ENCODE data around the gene AREG. TPM values are rescaled to one million over a fixed set of nuclear protein-coding genes. Genes with fewer than 3 reads are reported as not detected.

Gene AREG
- total and polyA plus RNA-seq, 9 of the 15 experiments (the other 6 are each of a cell fraction or from before 2014, with no cell fraction given): 1.4 to 7.7 (median 5.4) TPM

DNA sequence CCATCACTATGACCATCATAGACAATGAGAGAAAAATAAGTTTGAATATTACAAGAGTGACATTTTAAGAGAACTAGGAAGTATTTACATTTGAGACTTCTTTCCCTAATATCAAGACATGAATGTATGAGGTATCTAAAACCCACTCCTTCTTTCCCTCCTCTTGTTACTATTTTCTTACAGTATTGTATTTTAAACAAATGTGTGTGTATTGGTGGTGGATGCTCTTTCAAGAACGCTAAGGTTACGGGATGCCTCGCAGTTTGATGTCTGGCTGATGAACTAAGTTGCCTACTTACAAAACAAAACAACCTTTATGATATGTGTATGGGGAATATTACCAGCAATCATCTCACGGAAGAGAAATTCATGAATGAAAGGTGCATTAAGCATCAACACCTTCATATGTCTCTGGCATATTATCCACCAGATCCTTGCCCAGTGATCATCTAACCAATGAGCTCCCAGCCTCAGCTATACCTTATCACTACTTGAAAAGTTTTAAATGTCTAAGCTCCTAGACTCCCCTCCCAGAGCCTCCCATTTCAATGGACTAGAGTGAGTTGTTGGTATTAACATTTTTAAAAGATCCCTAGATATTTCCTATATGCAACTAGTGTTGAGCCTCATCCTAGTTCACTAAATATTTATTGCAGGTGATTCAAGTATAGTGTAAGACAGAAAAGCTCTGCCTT lies 10.6 kb downstream of the AREG start:
- POLR2A ChIA-PET: no interaction called here
- TF ChIP-seq HNRNPUL1 (IDR thresholded peaks at IDR 0.05; ENCODE audit: low read length) (no peak), ZNF668 (CRISPR knock-in tag; IDR thresholded peaks at IDR 0.05) (no peak), ILF3 (IDR thresholded peaks at IDR 0.05; ENCODE audit: borderline replicate concordance) (no peak), KLF10 (CRISPR knock-in tag; IDR thresholded peaks at IDR 0.05) (no peak), PHB (CRISPR knock-in tag; IDR thresholded peaks at IDR 0.05) (no peak), HNRNPLL (IDR thresholded peaks at IDR 0.05; ENCODE audit: low read depth, low read length, poor library complexity, severe bottlenecking) (no peak), ZNF121 (CRISPR knock-in tag; conservative IDR thresholded peaks at IDR 0.05) (no peak), CHD1 (IDR thresholded peaks at IDR 0.05; ENCODE audit: low read length) (no peak), TGIF2 (CRISPR knock-in tag; IDR thresholded peaks at IDR 0.05) (no peak), ZNF212 (CRISPR knock-in tag; IDR thresholded peaks at IDR 0.05) (no peak), FOS (IDR thresholded peaks at IDR 0.05; ENCODE audit: extremely low read depth, insufficient read length) (no peak), ZNF224 (CRISPR knock-in tag; IDR thresholded peaks at IDR 0.05) (no peak), NFIX (CRISPR knock-in tag; IDR thresholded peaks at IDR 0.05; ENCODE audit: low read depth) (no peak)
- TF ChIP-seq, protein P1, sequence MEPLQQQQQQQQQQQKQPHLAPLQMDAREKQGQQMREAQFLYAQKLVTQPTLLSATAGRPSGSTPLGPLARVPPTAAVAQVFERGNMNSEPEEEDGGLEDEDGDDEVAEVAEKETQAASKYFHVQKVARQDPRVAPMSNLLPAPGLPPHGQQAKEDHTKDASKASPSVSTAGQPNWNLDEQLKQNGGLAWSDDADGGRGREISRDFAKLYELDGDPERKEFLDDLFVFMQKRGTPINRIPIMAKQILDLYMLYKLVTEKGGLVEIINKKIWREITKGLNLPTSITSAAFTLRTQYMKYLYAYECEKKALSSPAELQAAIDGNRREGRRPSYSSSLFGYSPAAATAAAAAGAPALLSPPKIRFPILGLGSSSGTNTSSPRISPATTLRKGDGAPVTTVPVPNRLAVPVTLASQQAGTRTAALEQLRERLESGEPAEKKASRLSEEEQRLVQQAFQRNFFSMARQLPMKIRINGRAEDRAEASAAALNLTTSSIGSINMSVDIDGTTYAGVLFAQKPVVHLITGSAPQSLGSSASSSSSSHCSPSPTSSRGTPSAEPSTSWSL (CRISPR knock-in tag; IDR thresholded peaks at IDR 0.05; ENCODE audit: borderline replicate concordance): no peak
- TF ChIP-seq, protein P2, sequence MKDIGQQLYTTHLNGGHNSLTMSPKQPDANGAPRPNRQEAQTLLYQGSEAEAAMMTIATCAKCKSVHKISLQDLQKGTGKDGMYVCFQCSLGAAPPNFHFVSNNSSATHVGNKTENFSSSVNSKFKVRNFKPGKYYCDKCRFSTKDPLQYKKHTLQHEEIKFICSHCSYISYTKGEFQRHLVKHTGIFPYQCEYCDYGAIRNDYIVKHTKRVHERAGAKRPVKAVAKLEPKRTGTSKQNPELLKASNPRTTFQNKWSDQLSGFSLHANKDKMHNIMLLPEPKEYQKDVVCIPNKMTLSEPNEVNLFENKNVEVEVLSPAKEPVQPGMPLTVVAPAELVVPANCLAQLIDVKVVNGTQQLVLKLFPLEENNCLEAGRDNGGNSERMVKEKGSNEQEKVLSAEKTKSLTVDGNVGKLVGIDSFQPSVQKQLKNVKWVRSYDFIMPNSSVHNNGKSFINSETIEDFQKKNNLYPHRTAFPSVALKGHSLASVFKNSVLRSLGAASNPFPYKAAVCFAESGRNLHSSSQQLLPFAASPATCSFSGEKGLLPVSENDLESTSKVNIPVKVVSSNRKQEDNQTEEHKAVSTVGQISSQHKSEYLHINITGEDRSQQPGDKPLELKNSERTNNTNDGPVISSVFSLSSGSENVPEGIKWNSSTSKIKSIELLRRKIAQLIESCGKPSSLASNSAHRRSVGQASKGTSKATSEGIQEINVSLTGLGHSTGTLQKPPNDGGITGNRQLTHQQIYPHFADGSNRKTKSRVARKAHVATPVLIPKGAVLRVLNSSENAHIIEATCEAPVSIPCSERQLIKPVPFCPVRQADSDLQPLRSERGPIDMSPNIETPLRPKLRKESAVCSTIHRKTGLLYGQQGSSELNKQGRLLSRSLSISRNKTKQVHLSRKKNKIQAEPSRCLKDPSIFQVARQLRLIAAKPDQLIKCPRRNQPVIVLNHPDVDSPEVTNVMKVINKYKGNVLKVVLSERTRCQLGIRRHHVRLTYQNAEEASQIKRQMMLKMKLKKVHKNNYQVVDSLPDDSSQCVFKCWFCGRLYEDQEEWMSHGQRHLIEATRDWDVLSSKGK (CRISPR knock-in tag; IDR thresholded peaks at IDR 0.05): no peak
- Histone ChIP-seq H4K20me1 (replicated peaks; ENCODE audit: control insufficient read depth, insufficient read depth, low read length) (no peaks in the 10 kb centered on the region), H3K4me2 (ENCODE audit: insufficient read depth, low read length) (no peak overlapping the region), H3K9ac (ENCODE audit: insufficient read depth in 1 of 2, low read depth in 2 of 2, low read length in 2 of 2) (no peak overlapping the region), H3K4me3 (no peak overlapping the region), H3K9me1 (ENCODE audit: control insufficient read depth, insufficient read depth, low read length) (no peaks in the 10 kb centered on the region), H3K36me3 (ENCODE audit: control insufficient read depth, insufficient read depth, low read length) (peaks cover 7% of the 10 kb centered on the region; the same call in 1 of the 3 replicates), H3K79me2 (ENCODE audit: control insufficient read depth, insufficient read depth, low read length) (no peaks in the 10 kb centered on the region), H3K4me1 (replicated peaks in 1 of 2; ENCODE audit: control insufficient read depth in 2 of 2, insufficient read depth in 2 of 2, low read length in 2 of 2) (peaks cover 5 to 23% of the 10 kb centered on the region in 2 experiments; a peak in 3 of 5 replicates), H3K9me3 (replicated peaks; ENCODE audit: control insufficient read depth, insufficient read depth, low read depth, low read length) (no peaks in the 10 kb centered on the region), H3K27ac (ENCODE audit: extremely low read depth, low read depth, low read length) (no peak overlapping the region), H2AFZ (ENCODE audit: low read depth, low read length) (no peak overlapping the region), H3K27me3 (ENCODE audit: control insufficient read depth in 2 of 2, insufficient read depth in 2 of 2, low read length in 2 of 2) (no peaks in the 10 kb centered on the region)
- in situ Hi-C loops (cut with MboI): loop anchor here (5.0 kb wide), 1 partner anchor 73 kb away; no protein-coding TSS in a partner anchor
- DNase-seq (ENCODE audit: extremely low read depth in 1 of 4, low spot score in 3 of 4) (no peak), FAIRE-seq (no peak), ATAC-seq (no peak)
- WGBS (ENCODE audit: insufficient coverage, low coverage, missing lambda C conversion rate): 98% methylated on average over 4 of the region's 4 CpGs
- no TSS peak for BruUV-seq (replicated peaks)
- CTCF ChIA-PET (ENCODE audit: low intra/inter-chr PET ratio): no interaction called here
- intact Hi-C loops (cut with micrococcal nuclease): no loop called here

All from K562 (cell line).